GM19025 (cell line): ENCODE measurements around the gene ST6GAL1.
"Not testable (repeated sequence)": the region's sequence is repeated elsewhere in the genome, so short reads cannot be mapped to it uniquely, and the experiment has no call there.

ENCODE experiments used
- ATAC-seq: cut with Tn5 transposase; IDR thresholded peaks from one replicate; pipeline ENCODE4 v1.9.1; 2021; ENCODE audit warnings: mild to moderate bottlenecking, low read depth, moderate library complexity; ENCODE audit not compliant: unreplicated experiment

Gene ST6GAL1

GRCh38 chr3:186990878-186991308 lies 60.6 kb downstream of the ST6GAL1 start:
- ATAC-seq, result no peak

- ATAC-seq, result no peak
These were observed 61.1 kb downstream of the ST6GAL1 start for GRCh38 chr3:186991470-186991869.

DNA sequence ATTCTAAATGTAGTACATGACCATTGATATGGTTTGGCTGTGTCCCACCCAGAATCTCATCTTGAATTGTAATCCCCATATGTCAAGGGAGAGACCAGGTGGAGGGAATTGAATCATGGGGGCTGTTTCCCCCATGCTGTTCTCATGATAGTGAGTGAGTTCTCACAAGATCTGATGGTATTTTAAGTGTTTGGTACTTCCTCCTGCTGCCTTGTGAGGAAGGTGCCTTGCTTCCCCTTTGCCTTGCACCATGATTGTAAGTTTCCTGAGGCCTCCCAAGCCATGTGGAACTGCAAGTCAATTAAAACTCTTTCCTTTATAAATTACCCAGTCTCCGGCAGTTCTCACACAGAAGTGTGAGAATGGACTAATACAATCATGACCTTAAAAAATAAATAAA lies 61.8 kb downstream of the ST6GAL1 start:
- ATAC-seq, result not testable (repeated sequence)

GRCh38 chr3:186993210-186993782 lies 63.0 kb downstream of the ST6GAL1 start:
- no peak for ATAC-seq

DNA sequence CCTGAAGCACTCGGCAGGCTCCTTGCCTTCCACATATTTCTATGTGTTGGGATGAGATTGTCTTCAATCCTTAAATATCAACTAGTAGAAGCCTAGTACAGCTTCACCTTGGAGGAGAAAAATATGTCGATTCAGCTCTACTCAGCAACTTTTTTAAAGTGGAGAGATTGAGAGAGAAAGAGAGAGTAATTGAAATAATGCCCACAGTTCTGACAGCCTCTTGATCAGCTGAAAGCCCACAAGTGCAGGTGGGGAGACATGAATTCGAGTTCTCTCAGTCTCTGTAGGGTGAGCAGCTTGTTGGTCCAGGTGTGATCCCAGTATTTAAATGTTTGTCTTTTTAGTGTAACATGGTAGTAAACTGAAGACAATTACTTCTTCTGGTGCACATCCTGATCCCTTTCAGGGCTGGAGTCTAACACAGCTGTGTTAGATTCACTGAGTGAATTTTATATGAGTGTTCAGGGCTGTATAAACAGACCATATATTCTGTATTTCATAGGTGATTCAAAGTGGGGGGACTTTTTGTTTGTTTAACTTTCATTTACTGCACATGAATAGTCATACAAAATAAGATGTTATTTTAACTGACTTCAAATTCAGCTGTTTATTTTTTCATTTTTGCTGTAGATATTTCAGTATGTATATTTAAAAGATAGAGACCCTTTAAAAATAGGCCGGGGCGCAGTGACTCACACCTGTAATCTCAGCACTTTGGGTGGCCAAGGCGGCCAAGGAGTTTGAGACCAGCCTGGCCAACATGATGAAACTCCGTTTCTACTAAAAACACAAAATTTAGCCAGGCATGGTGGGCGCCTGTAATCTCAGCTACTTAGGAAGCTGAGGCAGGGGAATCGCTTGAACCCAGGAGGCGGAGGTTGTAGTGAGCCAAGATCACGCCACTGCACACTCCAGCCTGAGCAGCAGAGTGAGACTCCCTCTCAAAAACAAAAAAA lies 64.0 kb downstream of the ST6GAL1 start:
- ATAC-seq, result no peak

GRCh38 chr3:186996356-186996755 lies 66.0 kb downstream of the ST6GAL1 start:
- no peak for ATAC-seq

GRCh38 chr3:186997061-186997460 lies 66.7 kb downstream of the ST6GAL1 start:
- ATAC-seq, result no peak

DNA sequence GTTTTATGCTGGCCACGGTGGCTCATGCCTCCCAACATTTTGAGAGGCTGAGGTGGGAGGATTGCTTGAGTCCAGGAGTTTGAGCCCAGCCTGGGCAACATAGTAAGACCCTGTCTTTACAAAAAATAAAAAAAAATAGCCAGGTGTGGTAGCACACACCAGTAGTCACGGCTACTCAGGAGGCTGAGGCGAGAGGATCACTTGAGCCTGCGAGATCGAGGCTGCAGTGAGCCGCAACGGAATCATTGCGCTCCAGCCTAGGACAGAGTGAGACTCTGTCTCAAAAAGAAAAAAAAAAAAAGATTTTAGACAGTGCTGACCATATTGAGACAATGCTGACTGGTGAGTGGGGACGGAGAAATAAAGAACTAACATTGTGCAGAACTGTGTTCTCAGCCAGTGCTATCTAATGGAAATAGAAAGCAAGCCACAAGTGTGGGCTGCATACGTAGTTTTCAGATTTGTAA lies 67.2 kb downstream of the ST6GAL1 start:
- no peak for ATAC-seq

DNA sequence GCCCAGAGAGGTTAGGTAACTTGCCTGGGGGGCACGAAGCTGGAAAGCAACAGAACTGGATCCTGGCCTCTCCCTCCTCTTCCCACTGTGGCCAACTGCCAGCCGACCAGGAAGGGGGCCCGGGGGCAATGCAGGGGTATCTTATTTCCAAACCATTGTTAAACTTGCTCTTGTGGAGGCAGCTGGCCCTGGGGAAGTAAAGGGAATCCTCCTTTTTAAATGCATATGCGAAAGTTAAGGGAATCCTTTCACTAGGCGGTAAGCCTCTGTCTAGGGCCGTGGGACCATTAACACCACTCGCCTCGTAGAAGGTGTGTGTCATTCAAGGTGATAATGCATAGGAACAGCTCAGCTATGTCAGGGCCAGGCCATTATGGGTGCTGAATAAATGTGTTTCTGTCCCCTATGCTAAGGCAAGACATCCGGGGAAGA lies 68.6 kb downstream of the ST6GAL1 start:
- ATAC-seq, result no peak

GRCh38 chr3:187000711-187001151 lies 70.4 kb downstream of the ST6GAL1 start:
- peak; percentile 71 for ATAC-seq

DNA sequence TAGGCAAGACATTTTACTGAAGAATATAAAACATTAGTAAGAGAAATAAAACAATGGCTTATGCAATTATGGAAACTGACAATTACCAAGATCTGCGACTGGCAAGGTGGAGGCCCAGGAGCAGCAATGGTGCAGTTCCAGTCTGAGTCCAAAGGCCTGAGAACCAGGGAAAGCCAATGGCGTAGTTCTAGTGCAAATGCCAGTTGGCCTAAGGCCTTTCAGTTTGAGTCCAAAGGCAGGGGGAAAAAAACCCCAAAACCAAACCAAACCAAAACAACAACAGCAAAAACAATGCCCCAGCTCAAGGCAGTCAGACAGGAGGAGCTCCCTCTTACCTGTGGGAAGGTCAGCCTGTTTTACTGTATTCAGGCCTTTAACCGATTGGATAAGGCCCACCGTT lies 72.6 kb downstream of the ST6GAL1 start:
- no peak for ATAC-seq

DNA sequence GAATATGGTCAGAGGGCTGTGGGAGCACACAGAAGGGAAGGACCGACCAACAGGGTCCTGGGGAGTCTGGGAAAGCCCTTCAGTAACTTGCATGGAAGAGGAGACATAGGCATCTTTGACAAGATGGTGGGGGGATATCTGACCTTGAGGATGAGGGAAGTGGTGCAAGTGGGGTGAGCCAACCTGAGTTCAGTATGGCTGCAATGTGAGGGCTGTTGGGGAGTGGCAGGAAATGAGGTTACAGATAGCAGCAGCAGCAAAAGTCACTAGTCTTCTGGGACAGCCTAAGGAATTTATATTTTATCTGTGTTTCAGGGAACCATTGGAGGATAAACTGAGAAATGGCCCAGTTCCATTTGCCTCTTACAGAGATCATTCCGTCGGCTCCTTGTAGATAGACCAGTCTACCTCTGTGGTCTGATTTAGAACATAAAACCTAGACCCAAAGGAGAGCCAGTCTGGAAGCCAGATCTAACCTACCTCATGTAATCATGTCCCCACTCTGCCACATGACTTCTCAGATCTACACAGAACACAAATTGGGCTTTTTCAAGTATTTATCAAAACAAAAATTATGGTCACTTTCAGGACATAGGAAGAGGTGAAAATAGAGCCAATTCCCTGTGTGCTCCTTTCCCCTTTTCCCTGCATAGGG lies 75.6 kb downstream of the ST6GAL1 start:
- no peak for ATAC-seq

- ATAC-seq, result no peak
These were observed 76.7 kb downstream of the ST6GAL1 start for GRCh38 chr3:187006864-187007630.

- ATAC-seq, result not testable (repeated sequence)
These were observed 80.1 kb downstream of the ST6GAL1 start for GRCh38 chr3:187010382-187010781.

GRCh38 chr3:187011915-187012314 lies 81.6 kb downstream of the ST6GAL1 start:
- peak; percentile 37 for ATAC-seq

DNA sequence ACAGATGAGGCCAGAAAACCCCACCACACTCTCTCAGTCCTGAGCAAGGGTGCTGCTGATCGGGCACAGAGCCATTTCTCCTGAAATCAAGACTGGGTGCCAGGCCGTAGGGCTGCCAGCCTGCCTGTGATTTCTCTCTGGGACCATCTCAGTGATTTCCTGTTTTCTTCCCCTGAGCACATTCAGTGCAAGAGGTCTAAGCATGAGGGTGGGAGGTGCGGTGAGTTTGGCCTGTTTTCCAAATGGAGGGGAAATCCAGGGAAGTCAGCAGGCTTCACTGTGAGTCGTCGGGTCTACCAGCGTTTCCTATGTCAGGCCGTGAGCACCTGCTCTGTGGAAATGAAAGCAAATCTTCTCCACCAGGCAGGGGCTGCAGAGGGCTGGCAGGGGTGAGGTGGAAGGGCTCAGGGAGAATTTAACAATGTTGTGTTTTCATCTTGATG lies 82.3 kb downstream of the ST6GAL1 start:
- no peak for ATAC-seq

DNA sequence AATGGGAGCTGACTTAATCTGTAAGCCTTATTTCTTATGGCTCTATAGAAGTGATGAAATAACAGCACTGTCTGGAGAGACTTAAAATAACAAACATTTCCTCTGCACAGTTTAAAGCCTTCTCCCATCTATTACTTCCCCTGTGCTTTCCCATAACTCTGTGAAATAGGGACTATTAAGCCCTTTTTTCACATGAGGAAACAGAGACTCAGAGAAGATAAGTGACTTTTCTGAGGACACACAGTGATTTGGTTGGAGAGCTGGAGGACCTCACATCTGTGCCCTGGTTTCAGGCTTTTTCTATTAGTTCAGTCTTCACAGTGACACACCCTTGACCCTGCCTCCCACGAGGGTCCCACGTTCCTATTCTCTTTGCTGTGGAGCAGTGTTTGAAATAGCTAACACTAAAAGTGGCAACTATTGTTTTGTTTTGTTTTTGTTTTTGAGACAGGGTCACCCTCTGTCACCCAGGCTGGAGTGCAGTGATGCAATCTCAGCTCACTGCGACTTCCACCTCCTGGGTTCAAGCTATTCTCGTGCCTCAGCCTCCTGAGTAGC lies 82.9 kb downstream of the ST6GAL1 start:
- ATAC-seq, result no peak

DNA sequence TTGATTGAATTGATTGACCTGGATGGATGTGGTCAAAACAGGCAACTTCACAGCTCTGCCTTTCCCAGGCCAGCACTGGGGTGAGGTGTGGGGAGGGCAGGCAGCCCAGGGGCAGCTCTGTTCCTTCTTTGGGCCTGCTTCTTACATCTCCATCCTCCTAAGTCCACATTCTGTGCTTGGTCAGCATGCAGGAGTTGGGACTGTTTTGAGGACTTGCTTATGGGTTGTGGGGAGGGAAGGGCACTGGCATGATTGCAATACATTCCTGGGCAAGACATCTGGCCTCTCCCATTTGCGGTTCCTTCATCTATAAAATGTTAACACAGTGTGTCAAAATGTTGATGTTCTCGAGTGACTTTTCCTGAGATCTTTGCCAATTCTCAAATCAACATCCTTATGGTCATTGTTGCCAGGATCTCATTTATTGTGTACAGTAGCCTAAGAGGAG lies 84.1 kb downstream of the ST6GAL1 start:
- ATAC-seq, result no peak

DNA sequence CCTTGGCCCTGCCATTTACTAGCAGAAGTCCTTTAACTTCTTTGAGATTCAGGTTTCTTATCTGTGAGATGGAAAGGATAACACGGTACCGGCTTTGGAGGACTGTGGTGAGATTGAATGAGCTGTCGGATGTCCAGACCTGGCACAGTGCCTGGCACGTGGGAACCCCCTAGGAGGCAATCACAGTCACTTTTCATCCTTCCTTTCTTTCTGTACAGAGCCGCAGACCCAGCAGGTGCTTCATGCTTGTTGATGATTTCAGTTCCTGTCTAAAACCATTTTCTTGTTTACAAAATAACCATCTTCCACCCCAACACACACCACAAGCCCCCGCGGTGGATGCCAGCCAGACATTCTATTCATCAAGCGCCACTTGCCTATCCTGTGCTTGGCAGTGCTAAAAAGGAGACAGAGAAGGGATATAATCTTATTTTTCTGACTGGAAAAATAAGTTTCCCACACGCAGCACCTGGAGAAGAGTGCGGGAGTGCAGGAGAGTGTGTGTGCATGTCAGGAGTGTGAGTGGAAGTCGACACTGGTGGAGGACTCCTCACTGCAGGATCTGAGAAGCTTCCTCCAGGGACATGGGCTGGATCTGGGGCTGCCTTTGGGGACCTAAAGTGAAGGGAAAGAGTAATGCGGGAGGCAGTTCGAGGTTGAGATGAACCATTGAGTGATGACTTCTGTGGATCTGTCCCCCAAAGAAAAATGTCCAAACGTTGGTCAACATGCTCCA lies 85.7 kb downstream of the ST6GAL1 start:
- ATAC-seq, result peak; percentile 61
